GM18951 (cell line): ENCODE data around the gene CPEB4.

Experiments
- POLR2A ChIP-seq: IDR thresholded peaks from 4 replicates; pipeline ENCODE4 v1.6.1; 2011; ENCODE audit warnings: mild to moderate bottlenecking; ENCODE audit not compliant: insufficient read length, insufficient read depth; ENCODE audit errors: extremely low read depth
- in situ Hi-C: fragments of 300-500 bp; cut with MboI; formaldehyde crosslinking; loops from one replicate; pipeline ENCODE4 v1.12.0; 2022; ENCODE audit warnings: low sequenced_read_pairs, mixed read lengths, inconsistent platforms; ENCODE audit not compliant: unreplicated experiment

The CPEB4 gene

GRCh38 chr5:173920024-173920753, 32.0 kb downstream of the CPEB4 start:
- no peak for TF ChIP-seq POLR2A
- in situ Hi-C loops = no loop called here

GRCh38 chr5:173920866-173921555, 32.9 kb downstream of the CPEB4 start:
- in situ Hi-C loops = no loop called here
- no peak for TF ChIP-seq POLR2A

- no peak for TF ChIP-seq POLR2A
- in situ Hi-C loops = no loop called here
These were observed 34.4 kb downstream of the CPEB4 start for GRCh38 chr5:173922527-173922926.

- TF ChIP-seq POLR2A = no peak
- in situ Hi-C loops = no loop called here
These were observed 35.3 kb downstream of the CPEB4 start for GRCh38 chr5:173923218-173924095.

GRCh38 chr5:173924899-173925298, 36.8 kb downstream of the CPEB4 start:
- TF ChIP-seq POLR2A = no peak
- in situ Hi-C loops = no loop called here

- TF ChIP-seq POLR2A = no peak
- in situ Hi-C loops = no loop called here
These were observed 37.4 kb downstream of the CPEB4 start for GRCh38 chr5:173925449-173926071.

GRCh38 chr5:173926359-173926758, 38.2 kb downstream of the CPEB4 start:
- no peak for TF ChIP-seq POLR2A

GRCh38 chr5:173928871-173929574, 40.9 kb downstream of the CPEB4 start:
- no peak for TF ChIP-seq POLR2A
- in situ Hi-C loops = no loop called here

More at GRCh38 chr5:173926359-173926758, 38.2 kb downstream of the CPEB4 start:
- in situ Hi-C loops = no loop called here

- TF ChIP-seq POLR2A = no peak
- in situ Hi-C loops = no loop called here
These were observed 44.6 kb downstream of the CPEB4 start for GRCh38 chr5:173932695-173933139.

- in situ Hi-C loops = no loop called here
- no peak for TF ChIP-seq POLR2A
These were observed 45.8 kb downstream of the CPEB4 start for GRCh38 chr5:173933901-173934300.

GRCh38 chr5:173935396-173935795, 47.2 kb downstream of the CPEB4 start:
- in situ Hi-C loops = no loop called here
- no peak for TF ChIP-seq POLR2A

- TF ChIP-seq POLR2A = no peak
- in situ Hi-C loops = no loop called here
These were observed 52.1 kb downstream of the CPEB4 start for GRCh38 chr5:173940269-173940668.
